ENCODE data around the gene GRM8.

DNA sequence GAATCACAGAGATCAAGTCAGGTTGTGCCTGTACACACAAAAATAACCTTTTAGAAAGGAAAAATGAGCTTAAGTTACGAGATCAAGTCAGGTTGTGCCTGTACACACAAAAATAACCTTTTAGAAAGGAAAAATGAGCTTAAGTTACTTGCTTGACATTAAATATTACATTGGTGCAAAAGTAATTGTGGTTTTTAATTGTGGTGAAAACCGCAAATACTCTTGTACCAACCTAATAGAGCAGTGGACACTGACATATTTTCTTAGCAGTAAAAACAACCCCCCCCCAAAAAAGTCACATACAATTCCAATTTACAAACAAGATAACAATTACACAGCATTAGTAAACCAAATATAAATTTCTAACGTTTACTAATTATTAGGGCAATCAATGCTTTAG, 595.6 kb downstream of the GRM8 start:
- TF ChIP-seq, protein P1, sequence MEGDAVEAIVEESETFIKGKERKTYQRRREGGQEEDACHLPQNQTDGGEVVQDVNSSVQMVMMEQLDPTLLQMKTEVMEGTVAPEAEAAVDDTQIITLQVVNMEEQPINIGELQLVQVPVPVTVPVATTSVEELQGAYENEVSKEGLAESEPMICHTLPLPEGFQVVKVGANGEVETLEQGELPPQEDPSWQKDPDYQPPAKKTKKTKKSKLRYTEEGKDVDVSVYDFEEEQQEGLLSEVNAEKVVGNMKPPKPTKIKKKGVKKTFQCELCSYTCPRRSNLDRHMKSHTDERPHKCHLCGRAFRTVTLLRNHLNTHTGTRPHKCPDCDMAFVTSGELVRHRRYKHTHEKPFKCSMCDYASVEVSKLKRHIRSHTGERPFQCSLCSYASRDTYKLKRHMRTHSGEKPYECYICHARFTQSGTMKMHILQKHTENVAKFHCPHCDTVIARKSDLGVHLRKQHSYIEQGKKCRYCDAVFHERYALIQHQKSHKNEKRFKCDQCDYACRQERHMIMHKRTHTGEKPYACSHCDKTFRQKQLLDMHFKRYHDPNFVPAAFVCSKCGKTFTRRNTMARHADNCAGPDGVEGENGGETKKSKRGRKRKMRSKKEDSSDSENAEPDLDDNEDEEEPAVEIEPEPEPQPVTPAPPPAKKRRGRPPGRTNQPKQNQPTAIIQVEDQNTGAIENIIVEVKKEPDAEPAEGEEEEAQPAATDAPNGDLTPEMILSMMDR (IDR thresholded peaks at IDR 0.05; ENCODE audit: borderline replicate concordance, extremely low read depth, low read length, poor library complexity, severe bottlenecking), result no peak
- no peak for TF ChIP-seq EZH2 (IDR thresholded peaks at IDR 0.05; ENCODE audit: borderline replicate concordance, low read depth, low read length, severe bottlenecking)

Data from DND-41 (cell line).